Measurements from ENCODE around the gene VPS36.
"Not testable (repeated sequence)": the region's sequence is repeated elsewhere in the genome, so short reads cannot be mapped to it uniquely, and the experiment has no call there.

Gene VPS36, protein sequence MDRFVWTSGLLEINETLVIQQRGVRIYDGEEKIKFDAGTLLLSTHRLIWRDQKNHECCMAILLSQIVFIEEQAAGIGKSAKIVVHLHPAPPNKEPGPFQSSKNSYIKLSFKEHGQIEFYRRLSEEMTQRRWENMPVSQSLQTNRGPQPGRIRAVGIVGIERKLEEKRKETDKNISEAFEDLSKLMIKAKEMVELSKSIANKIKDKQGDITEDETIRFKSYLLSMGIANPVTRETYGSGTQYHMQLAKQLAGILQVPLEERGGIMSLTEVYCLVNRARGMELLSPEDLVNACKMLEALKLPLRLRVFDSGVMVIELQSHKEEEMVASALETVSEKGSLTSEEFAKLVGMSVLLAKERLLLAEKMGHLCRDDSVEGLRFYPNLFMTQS

GRCh38 chr13:52450012-52450792 is at the start of gene VPS36:
Gene VPS36, minus strand, starts transcription at chr13:52450634. Its CDS starts 40 bp downstream, at chr13:52450594.
- Histone ChIP-seq H3K27ac (ENCODE audit: low read length) (peak within 1 kb of the TSS; percentile 23), H3K4me3 (ENCODE audit: low read length) (peak within 1 kb of the TSS; percentile 85)

DNA sequence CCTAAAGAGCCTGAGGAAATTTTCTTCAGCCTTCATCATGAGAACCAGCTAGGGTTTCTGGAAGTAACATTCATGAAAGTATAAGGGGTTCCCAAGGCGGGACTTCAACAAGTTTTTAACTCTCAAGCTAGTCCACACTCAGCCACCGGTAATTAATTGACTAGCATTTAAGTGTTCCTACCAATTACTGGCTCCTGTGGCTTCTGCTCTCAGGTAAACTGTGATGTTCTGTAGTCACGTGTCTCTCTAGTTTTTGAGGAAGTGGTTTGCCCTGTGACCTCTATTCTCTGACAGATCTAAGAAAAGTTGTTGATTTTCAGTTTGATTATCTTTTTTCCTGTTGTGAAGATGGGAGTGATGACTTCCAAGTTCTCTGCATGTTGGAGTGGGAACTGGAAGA is 47.5 kb upstream of the VPS36 start:
- H3K9ac ChIP-seq (ENCODE audit: low read depth, low read length); H3K27me3 ChIP-seq (ENCODE audit: insufficient read depth, low read length); H3K36me3 ChIP-seq (ENCODE audit: insufficient read depth, low read depth, low read length); H3K4me1 ChIP-seq (ENCODE audit: insufficient read depth, low read length); H3K27ac ChIP-seq (ENCODE audit: low read length); H3K9me3 ChIP-seq (ENCODE audit: insufficient read depth, low read depth, low read length); H3K4me3 ChIP-seq (ENCODE audit: low read length): not testable (repeated sequence)

More at GRCh38 chr13:52450012-52450792, at the start of gene VPS36:
- Histone ChIP-seq H3K4me1 (ENCODE audit: insufficient read depth, low read length) (peaks cover 4% of the 10 kb centered on the region; the same call in 1 of the 2 replicates), H3K27me3 (ENCODE audit: insufficient read depth, low read length) (no peaks in the 10 kb centered on the region; the same call in 1 of the 2 replicates), H3K36me3 (ENCODE audit: insufficient read depth, low read depth, low read length) (no peaks in the 10 kb centered on the region), H3K9ac (ENCODE audit: low read depth, low read length) (peak within 1 kb of the TSS; percentile 89), H3K9me3 (ENCODE audit: insufficient read depth, low read depth, low read length) (no peaks in the 10 kb centered on the region)

- H3K4me1 ChIP-seq (ENCODE audit: insufficient read depth, low read length); H3K27ac ChIP-seq (ENCODE audit: low read length); H3K9me3 ChIP-seq (ENCODE audit: insufficient read depth, low read depth, low read length); H3K36me3 ChIP-seq (ENCODE audit: insufficient read depth, low read depth, low read length); H3K9ac ChIP-seq (ENCODE audit: low read depth, low read length); H3K27me3 ChIP-seq (ENCODE audit: insufficient read depth, low read length); H3K4me3 ChIP-seq (ENCODE audit: low read length): not testable (repeated sequence)
Observed at GRCh38 chr13:52494241-52494640, 43.8 kb upstream of the VPS36 start.

GRCh38 chr13:52491015-52491414 is 40.6 kb upstream of the VPS36 start:
- not testable (repeated sequence) for H3K4me1 ChIP-seq (ENCODE audit: insufficient read depth, low read length); H3K4me3 ChIP-seq (ENCODE audit: low read length); H3K9me3 ChIP-seq (ENCODE audit: insufficient read depth, low read depth, low read length); H3K36me3 ChIP-seq (ENCODE audit: insufficient read depth, low read depth, low read length); H3K27ac ChIP-seq (ENCODE audit: low read length); H3K27me3 ChIP-seq (ENCODE audit: insufficient read depth, low read length); H3K9ac ChIP-seq (ENCODE audit: low read depth, low read length)

- not testable (repeated sequence) for H3K27ac ChIP-seq (ENCODE audit: low read length); H3K9me3 ChIP-seq (ENCODE audit: insufficient read depth, low read depth, low read length); H3K27me3 ChIP-seq (ENCODE audit: insufficient read depth, low read length); H3K4me3 ChIP-seq (ENCODE audit: low read length); H3K36me3 ChIP-seq (ENCODE audit: insufficient read depth, low read depth, low read length); H3K9ac ChIP-seq (ENCODE audit: low read depth, low read length); H3K4me1 ChIP-seq (ENCODE audit: insufficient read depth, low read length)
Observed at GRCh38 chr13:52488763-52489162, 38.3 kb upstream of the VPS36 start.

DNA sequence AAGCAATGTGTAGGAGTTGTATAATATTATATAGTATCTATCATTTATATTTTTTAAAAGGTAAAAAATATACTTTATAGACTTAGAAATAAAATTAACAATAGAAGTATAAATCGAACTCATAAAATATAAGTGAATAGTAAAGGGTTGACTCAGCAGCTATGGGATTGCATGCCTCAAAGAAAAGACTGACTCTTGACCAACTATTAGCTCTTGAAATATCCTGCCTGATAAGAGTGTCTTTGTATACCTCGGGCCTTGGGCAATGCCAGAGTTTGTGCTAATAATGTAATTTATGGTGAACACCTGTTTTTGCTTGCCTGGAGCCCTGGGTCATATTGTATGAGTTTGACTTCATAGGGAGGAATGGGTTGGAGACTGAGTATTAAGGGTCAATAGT is 36.6 kb upstream of the VPS36 start:
- H3K4me1 ChIP-seq (ENCODE audit: insufficient read depth, low read length) = not testable (repeated sequence)

GRCh38 chr13:52480677-52481428 is 30.4 kb upstream of the VPS36 start:
- H3K27me3 ChIP-seq (ENCODE audit: insufficient read depth, low read length); H3K27ac ChIP-seq (ENCODE audit: low read length); H3K9me3 ChIP-seq (ENCODE audit: insufficient read depth, low read depth, low read length); H3K9ac ChIP-seq (ENCODE audit: low read depth, low read length); H3K4me3 ChIP-seq (ENCODE audit: low read length); H3K4me1 ChIP-seq (ENCODE audit: insufficient read depth, low read length): not testable (repeated sequence)
- peaks cover 13% of the 10 kb centered on the region for H3K36me3 ChIP-seq (ENCODE audit: insufficient read depth, low read depth, low read length)

More for the DNA sequence above, 36.6 kb upstream of the VPS36 start:
- not testable (repeated sequence) for H3K4me3 ChIP-seq (ENCODE audit: low read length); H3K27me3 ChIP-seq (ENCODE audit: insufficient read depth, low read length); H3K27ac ChIP-seq (ENCODE audit: low read length); H3K36me3 ChIP-seq (ENCODE audit: insufficient read depth, low read depth, low read length); H3K9ac ChIP-seq (ENCODE audit: low read depth, low read length); H3K9me3 ChIP-seq (ENCODE audit: insufficient read depth, low read depth, low read length)

DNA sequence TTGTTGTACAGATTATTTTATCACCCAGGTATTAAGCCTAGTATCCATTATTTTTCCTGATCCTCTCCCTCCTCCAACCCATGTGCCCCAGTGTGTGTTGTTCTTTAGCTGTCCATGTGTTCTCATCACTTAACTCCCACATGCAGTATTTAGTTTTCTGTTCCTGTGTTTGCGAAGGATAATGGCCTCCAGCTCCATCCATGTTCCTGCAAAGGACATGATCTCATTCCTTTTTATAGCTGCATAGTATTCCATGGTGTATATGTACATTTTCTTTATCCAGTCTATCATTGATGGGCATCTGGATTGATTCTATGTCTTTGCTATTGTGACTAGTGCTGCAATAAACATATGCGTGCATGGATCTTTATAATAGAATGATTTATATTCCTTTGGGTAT is 18.1 kb upstream of the VPS36 start:
- H3K9me3 ChIP-seq (ENCODE audit: insufficient read depth, low read depth, low read length); H3K27ac ChIP-seq (ENCODE audit: low read length); H3K9ac ChIP-seq (ENCODE audit: low read depth, low read length); H3K4me1 ChIP-seq (ENCODE audit: insufficient read depth, low read length); H3K27me3 ChIP-seq (ENCODE audit: insufficient read depth, low read length); H3K4me3 ChIP-seq (ENCODE audit: low read length): not testable (repeated sequence)
- H3K36me3 ChIP-seq (ENCODE audit: insufficient read depth, low read depth, low read length) = peaks cover 85% of the 10 kb centered on the region

DNA sequence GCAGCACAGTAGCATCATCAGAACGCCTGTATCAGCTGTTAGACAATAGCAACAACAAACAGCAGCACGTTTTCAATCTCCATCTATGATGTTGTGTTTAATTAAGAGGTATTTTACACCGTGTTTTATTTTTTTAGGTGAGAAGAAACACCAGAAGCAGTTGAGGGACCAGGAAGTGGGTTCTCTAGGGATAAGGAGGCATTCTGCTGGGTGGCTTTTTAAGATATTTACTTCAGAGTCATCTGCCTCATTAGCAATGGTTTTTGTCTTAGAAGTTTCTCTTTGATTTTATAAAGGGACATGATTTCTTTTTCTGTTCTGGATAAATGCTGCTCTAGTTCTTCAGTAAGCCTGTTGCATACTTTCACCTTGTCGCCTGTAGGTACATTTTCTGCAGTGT is 13.1 kb upstream of the VPS36 start:
- H3K27me3 ChIP-seq (ENCODE audit: insufficient read depth, low read length) = no peaks in the 10 kb centered on the region
- no peaks in the 10 kb centered on the region for H3K9me3 ChIP-seq (ENCODE audit: insufficient read depth, low read depth, low read length)
- H3K4me3 ChIP-seq (ENCODE audit: low read length) = no peak overlapping the region
- H3K27ac ChIP-seq (ENCODE audit: low read length) = no peak overlapping the region
- peaks cover 97% of the 10 kb centered on the region for H3K36me3 ChIP-seq (ENCODE audit: insufficient read depth, low read depth, low read length)
- no peaks in the 10 kb centered on the region for H3K4me1 ChIP-seq (ENCODE audit: insufficient read depth, low read length)
- H3K9ac ChIP-seq (ENCODE audit: low read depth, low read length) = no peak overlapping the region

DNA sequence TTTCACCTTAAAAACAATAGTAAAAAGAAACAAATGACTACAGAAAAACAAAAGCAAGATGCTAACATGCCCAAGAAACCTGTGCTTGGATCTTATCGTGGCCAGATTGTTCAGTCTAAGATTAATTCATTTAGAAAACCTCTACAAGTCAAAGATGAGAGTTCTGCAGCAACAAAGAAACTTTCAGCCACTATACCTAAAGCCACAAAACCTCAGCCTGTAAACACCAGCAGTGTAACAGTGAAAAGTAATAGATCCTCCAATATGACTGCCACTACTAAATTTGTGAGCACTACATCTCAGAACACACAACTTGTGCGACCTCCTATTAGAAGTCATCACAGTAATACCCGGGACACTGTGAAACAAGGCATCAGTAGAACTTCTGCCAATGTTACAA is 10.8 kb upstream of the VPS36 start:
- Histone ChIP-seq H3K9ac (ENCODE audit: low read depth, low read length) (no peak overlapping the region), H3K4me3 (ENCODE audit: low read length) (no peak overlapping the region), H3K27ac (ENCODE audit: low read length) (no peak overlapping the region), H3K9me3 (ENCODE audit: insufficient read depth, low read depth, low read length) (no peaks in the 10 kb centered on the region), H3K4me1 (ENCODE audit: insufficient read depth, low read length) (no peaks in the 10 kb centered on the region), H3K36me3 (ENCODE audit: insufficient read depth, low read depth, low read length) (peaks cover 99% of the 10 kb centered on the region), H3K27me3 (ENCODE audit: insufficient read depth, low read length) (no peaks in the 10 kb centered on the region)

- H3K27ac ChIP-seq (ENCODE audit: low read length) = no peak overlapping the region
- peaks cover 83% of the 10 kb centered on the region for H3K36me3 ChIP-seq (ENCODE audit: insufficient read depth, low read depth, low read length)
- H3K9me3 ChIP-seq (ENCODE audit: insufficient read depth, low read depth, low read length) = no peaks in the 10 kb centered on the region
- no peak overlapping the region for H3K9ac ChIP-seq (ENCODE audit: low read depth, low read length)
- H3K4me3 ChIP-seq (ENCODE audit: low read length) = no peak overlapping the region
- H3K4me1 ChIP-seq (ENCODE audit: insufficient read depth, low read length) = no peaks in the 10 kb centered on the region; the same call in 1 of the 2 replicates
- H3K27me3 ChIP-seq (ENCODE audit: insufficient read depth, low read length) = no peaks in the 10 kb centered on the region
Observed at GRCh38 chr13:52459668-52460067, 9.2 kb upstream of the VPS36 start.
